ENCODE measurements around the gene KLHL12. TPM values are rescaled to one million over a fixed set of nuclear protein-coding genes. Genes with fewer than 3 reads are reported as not detected.
"Not testable (repeated sequence)": the region's sequence is repeated elsewhere in the genome, so short reads cannot be mapped to it uniquely, and the experiment has no call there.

KLHL12 gene
- total and polyA plus RNA-seq, 3 donors from 2014 or later, result 73.5 to 109 (median 74.7) TPM

- DNase-seq, result no peak
- 81 to 83% methylated on average over 5 of the region's 5 CpGs for WGBS, 2 donors
- no peaks in the 10 kb centered on the region for H3K27me3 ChIP-seq
- H3K4me1 ChIP-seq, result no peaks in the 10 kb centered on the region
- no peak overlapping the region for H3K4me3 ChIP-seq
- TF ChIP-seq, protein P1, sequence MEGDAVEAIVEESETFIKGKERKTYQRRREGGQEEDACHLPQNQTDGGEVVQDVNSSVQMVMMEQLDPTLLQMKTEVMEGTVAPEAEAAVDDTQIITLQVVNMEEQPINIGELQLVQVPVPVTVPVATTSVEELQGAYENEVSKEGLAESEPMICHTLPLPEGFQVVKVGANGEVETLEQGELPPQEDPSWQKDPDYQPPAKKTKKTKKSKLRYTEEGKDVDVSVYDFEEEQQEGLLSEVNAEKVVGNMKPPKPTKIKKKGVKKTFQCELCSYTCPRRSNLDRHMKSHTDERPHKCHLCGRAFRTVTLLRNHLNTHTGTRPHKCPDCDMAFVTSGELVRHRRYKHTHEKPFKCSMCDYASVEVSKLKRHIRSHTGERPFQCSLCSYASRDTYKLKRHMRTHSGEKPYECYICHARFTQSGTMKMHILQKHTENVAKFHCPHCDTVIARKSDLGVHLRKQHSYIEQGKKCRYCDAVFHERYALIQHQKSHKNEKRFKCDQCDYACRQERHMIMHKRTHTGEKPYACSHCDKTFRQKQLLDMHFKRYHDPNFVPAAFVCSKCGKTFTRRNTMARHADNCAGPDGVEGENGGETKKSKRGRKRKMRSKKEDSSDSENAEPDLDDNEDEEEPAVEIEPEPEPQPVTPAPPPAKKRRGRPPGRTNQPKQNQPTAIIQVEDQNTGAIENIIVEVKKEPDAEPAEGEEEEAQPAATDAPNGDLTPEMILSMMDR (IDR thresholded peaks at IDR 0.05), result no peak
- TF ChIP-seq POLR2A (IDR thresholded peaks at IDR 0.05), result no peak
- H3K36me3 ChIP-seq (ENCODE audit: low read depth, missing control alignments), result no peaks in the 10 kb centered on the region
- no peak overlapping the region for H3K27ac ChIP-seq
- no peaks in the 10 kb centered on the region for H3K9me3 ChIP-seq
- intact Hi-C loops (cut with DNase I; ENCODE audit: low total_unique reads), result no loop called here
Observed at GRCh38 chr1:202944438-202944921, 17.4 kb upstream of the KLHL12 start.

DNA sequence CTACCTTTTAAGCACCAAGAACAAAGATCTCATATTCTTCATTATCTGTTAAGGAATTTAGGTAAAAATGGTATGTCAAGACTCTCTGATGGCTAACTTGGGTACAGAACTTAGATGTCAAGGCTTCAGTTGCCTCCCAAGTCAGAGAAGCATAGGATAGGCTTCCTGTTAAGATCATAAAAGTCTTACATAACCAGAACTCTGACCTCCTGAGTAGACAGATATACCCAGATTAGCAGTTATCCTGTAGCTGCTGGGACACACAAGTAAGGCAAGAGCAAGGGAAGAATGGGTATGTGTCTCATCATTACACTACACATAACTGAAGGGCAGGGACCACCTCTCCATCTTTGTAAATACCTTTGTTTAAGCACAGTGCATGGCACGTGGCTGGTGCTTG lies 15.4 kb upstream of the KLHL12 start:
- Histone ChIP-seq H3K27ac (no peak overlapping the region), H3K27me3 (no peaks in the 10 kb centered on the region), H3K4me3 (no peak overlapping the region), H3K36me3 (ENCODE audit: low read depth, missing control alignments) (no peaks in the 10 kb centered on the region), H3K9me3 (no peaks in the 10 kb centered on the region), H3K4me1 (no peaks in the 10 kb centered on the region)
- intact Hi-C loops (cut with DNase I; ENCODE audit: low total_unique reads), result no loop called here
- 80 to 100% methylated on average over 1 of the region's 1 CpG for WGBS, 2 donors
- no peak for TF ChIP-seq POLR2A (IDR thresholded peaks at IDR 0.05)
- TF ChIP-seq, protein P1 (IDR thresholded peaks at IDR 0.05), result no peak
- DNase-seq, result no peak

DNA sequence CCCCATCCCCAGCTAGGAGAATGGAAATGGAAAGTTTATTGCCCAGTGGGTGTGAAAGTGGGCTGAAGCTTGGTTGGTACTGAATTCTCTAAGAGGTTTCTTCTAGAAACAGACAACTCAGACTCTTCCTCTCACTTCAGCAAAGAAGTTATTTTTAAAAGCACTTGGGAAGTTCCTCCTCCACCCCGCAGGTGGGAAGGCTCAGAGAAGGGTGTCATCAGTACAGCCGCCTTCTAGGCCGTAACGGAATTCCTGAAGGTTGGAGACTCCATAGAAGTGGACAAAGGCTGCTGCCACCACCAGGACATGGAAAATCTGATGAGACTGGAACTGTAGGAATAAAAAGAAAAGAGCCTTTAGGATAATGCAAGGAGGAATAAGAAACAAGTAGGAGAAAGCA lies 14.3 kb upstream of the KLHL12 start:
- Histone ChIP-seq H3K27ac (no peak overlapping the region), H3K27me3 (no peaks in the 10 kb centered on the region), H3K36me3 (ENCODE audit: low read depth, missing control alignments) (no peaks in the 10 kb centered on the region), H3K4me3 (no peak overlapping the region), H3K4me1 (no peaks in the 10 kb centered on the region), H3K9me3 (no peaks in the 10 kb centered on the region)
- no peak for DNase-seq
- no peak for TF ChIP-seq POLR2A (IDR thresholded peaks at IDR 0.05)
- 80 to 87% methylated on average over 4 of the region's 4 CpGs for WGBS, 2 donors
- intact Hi-C loops (cut with DNase I; ENCODE audit: low total_unique reads), result no loop called here

DNA sequence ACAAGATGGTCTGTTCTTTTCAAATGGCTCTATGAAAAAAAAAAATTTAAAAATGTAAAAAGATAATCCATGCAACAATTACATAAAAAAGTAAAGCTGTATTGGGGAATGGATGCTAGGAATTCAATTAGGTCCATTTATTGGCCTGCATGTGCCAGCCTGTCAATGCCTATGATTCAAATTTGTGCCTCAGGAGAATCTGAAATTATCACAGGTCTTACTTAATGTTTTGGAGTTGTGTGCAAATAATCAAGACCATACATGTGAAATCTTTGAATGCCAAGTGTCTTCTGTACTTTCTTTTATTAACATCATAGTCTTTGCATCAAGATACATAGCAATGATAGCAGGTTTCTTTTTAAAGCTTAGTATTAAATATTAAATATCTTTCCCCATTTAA lies 13.5 kb upstream of the KLHL12 start:
- intact Hi-C loops (cut with DNase I; ENCODE audit: low total_unique reads), result no loop called here
- H3K4me3 ChIP-seq, result no peak overlapping the region
- H3K27ac ChIP-seq, result no peak overlapping the region
- no peaks in the 10 kb centered on the region for H3K4me1 ChIP-seq
- no peaks in the 10 kb centered on the region for H3K27me3 ChIP-seq
- no peaks in the 10 kb centered on the region for H3K36me3 ChIP-seq (ENCODE audit: low read depth, missing control alignments)
- no peak for DNase-seq
- H3K9me3 ChIP-seq, result no peaks in the 10 kb centered on the region
- TF ChIP-seq, protein P1 (IDR thresholded peaks at IDR 0.05), result no peak
- no peak for TF ChIP-seq POLR2A (IDR thresholded peaks at IDR 0.05)

- intact Hi-C loops (cut with DNase I; ENCODE audit: low total_unique reads), result no loop called here
- Histone ChIP-seq H3K4me1 (no peaks in the 10 kb centered on the region), H3K9me3 (no peaks in the 10 kb centered on the region), H3K36me3 (ENCODE audit: low read depth, missing control alignments) (no peaks in the 10 kb centered on the region), H3K27me3 (no peaks in the 10 kb centered on the region), H3K4me3 (no peak overlapping the region), H3K27ac (no peak overlapping the region)
- TF ChIP-seq POLR2A (IDR thresholded peaks at IDR 0.05), result no peak
- TF ChIP-seq, protein P1 (IDR thresholded peaks at IDR 0.05), result no peak
- 79% methylated on average over 5 of the region's 5 CpGs for WGBS, 2 donors
- DNase-seq, result no peak
Observed at GRCh38 chr1:202938287-202938925, 11.4 kb upstream of the KLHL12 start.

DNA sequence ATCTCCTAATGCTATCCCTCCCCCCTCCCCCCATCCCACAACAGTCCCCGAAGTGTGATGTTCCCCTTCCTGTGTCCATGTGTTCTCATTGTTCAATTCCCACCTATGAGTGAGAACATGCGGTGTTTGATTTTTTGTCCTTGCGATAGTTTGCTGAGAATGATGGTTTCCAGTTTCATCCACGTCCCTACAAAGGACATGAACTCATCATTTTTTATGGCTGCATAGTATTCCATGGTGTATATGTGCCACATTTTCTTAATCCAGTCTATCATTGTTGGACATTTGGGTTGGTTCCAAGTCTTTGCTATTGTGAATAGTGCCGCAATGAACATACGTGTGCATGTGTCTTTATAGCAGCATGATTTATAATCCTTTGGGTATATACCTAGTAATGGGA lies 9.4 kb upstream of the KLHL12 start:
- H3K36me3 ChIP-seq (ENCODE audit: low read depth, missing control alignments); H3K27me3 ChIP-seq; DNase-seq; H3K27ac ChIP-seq; H3K4me1 ChIP-seq; H3K9me3 ChIP-seq; H3K4me3 ChIP-seq; intact Hi-C loops (cut with DNase I; ENCODE audit: low total_unique reads): not testable (repeated sequence)
- WGBS, 2 donors, result 100% methylated on average over 1 to 2 of the region's 6 CpGs

All from testis (tissue), 3 donors.